GM18870 (cell line): Measurements from ENCODE around the gene RASA1.
"Not testable (repeated sequence)": the region's sequence is repeated elsewhere in the genome, so short reads cannot be mapped to it uniquely, and the experiment has no call there.

Source experiments
- ATAC-seq: cut with Tn5 transposase; IDR thresholded peaks from one replicate; pipeline ENCODE4 v1.9.1; 2021; ENCODE audit warnings: moderate library complexity; ENCODE audit not compliant: unreplicated experiment

The RASA1 gene

GRCh38 chr5:87267574-87268125, at the start of gene RASA1:
Gene RASA1, plus strand, starts transcription at chr5:87267883. Its CDS starts 569 bp downstream, at chr5:87268452.
- ATAC-seq = peak; percentile 12

- no peak for ATAC-seq
Measured at GRCh38 chr5:87229780-87230179, 37.9 kb upstream of the RASA1 start.

GRCh38 chr5:87231037-87231808, 36.5 kb upstream of the RASA1 start:
- ATAC-seq = peak; percentile 96

- ATAC-seq = no peak
Measured at GRCh38 chr5:87233143-87233542, 34.5 kb upstream of the RASA1 start.

GRCh38 chr5:87241555-87241954, 26.1 kb upstream of the RASA1 start:
- ATAC-seq = no peak

GRCh38 chr5:87242242-87242641, 25.4 kb upstream of the RASA1 start:
- no peak for ATAC-seq

GRCh38 chr5:87243161-87243844, 24.4 kb upstream of the RASA1 start:
- ATAC-seq = no peak

- ATAC-seq = no peak
Measured at GRCh38 chr5:87245451-87245850, 22.2 kb upstream of the RASA1 start.

GRCh38 chr5:87246061-87246460, 21.6 kb upstream of the RASA1 start:
- ATAC-seq = no peak

GRCh38 chr5:87252283-87252605, 15.4 kb upstream of the RASA1 start:
- ATAC-seq = no peak

- no peak for ATAC-seq
Measured at GRCh38 chr5:87254035-87254434, 13.6 kb upstream of the RASA1 start.

- ATAC-seq = no peak
Measured at GRCh38 chr5:87258507-87258906, 9.2 kb upstream of the RASA1 start.

GRCh38 chr5:87260604-87261192, 7.0 kb upstream of the RASA1 start:
- no peak for ATAC-seq

- ATAC-seq = no peak
Measured at GRCh38 chr5:87263498-87263897, 4.2 kb upstream of the RASA1 start.

- peak; percentile 28 for ATAC-seq
Measured at GRCh38 chr5:87266914-87267573, 639 bp upstream of the RASA1 start.

GRCh38 chr5:87268126-87268969, 665 bp downstream of the RASA1 start:
- ATAC-seq = peak; percentile 54

- ATAC-seq = no peak
Measured at GRCh38 chr5:87268970-87269377, 1.3 kb downstream of the RASA1 start.

GRCh38 chr5:87270888-87271287, 3.2 kb downstream of the RASA1 start:
- ATAC-seq = not testable (repeated sequence)

GRCh38 chr5:87276655-87277054, 9.0 kb downstream of the RASA1 start:
- no peak for ATAC-seq

- no peak for ATAC-seq
Measured at GRCh38 chr5:87277279-87277835, 9.7 kb downstream of the RASA1 start.
